ENCODE results near the gene TBC1D1. TPM values are rescaled to one million over a fixed set of nuclear protein-coding genes. Genes with fewer than 3 reads are reported as not detected.

Gene TBC1D1
- polyA plus RNA-seq, 1 donor (not counting 4 experiments of a cell fraction or from before 2014, with no cell fraction given) = 32.5 TPM

GRCh38 chr4:38145741-38146140 is 254.9 kb downstream of the TBC1D1 start:
- no peak for DNase-seq (ENCODE audit: low read depth, low spot score)
- Histone ChIP-seq H3K9ac (ENCODE audit: control insufficient read depth, extremely low read depth, insufficient read depth, low read length) (no peak overlapping the region), H3K9me3 (ENCODE audit: control insufficient read depth, low read depth, low read length) (no peaks in the 10 kb centered on the region), H2AFZ (ENCODE audit: control insufficient read depth, low read length) (no peak overlapping the region), H3K4me3 (ENCODE audit: control insufficient read depth in 2 of 3, extremely low read depth in 1 of 3, insufficient read depth in 2 of 3, low read depth in 1 of 3, low read length in 3 of 3) (no peak overlapping the region), H3K79me2 (ENCODE audit: control insufficient read depth, insufficient read depth, low read length) (no peaks in the 10 kb centered on the region), H3K36me3 (ENCODE audit: control insufficient read depth in 2 of 2, extremely low read depth in 1 of 2, insufficient read depth in 2 of 2, low read length in 2 of 2) (no peaks in the 10 kb centered on the region), H3K9me1 (ENCODE audit: control insufficient read depth, extremely low read depth, insufficient read depth, low read length) (no peaks in the 10 kb centered on the region), H3K27me3 (ENCODE audit: control insufficient read depth, extremely low read depth, insufficient read depth, low read length) (no peaks in the 10 kb centered on the region), H3K4me1 (ENCODE audit: control insufficient read depth, extremely low read depth, insufficient read depth, low read length) (no peaks in the 10 kb centered on the region), H4K20me1 (ENCODE audit: control insufficient read depth, extremely low read depth, insufficient read depth, low read length) (no peaks in the 10 kb centered on the region), H3K4me2 (ENCODE audit: control insufficient read depth, extremely low read depth, insufficient read depth, low read depth, low read length) (no peak overlapping the region), H3K27ac (ENCODE audit: control insufficient read depth, insufficient read depth, low read length) (no peak overlapping the region)
- no peak for FAIRE-seq
- dilution Hi-C loops (cut with MboI; ENCODE audit: extremely low pct_ligation_motif_present, low sequenced_read_pairs) = no loop called here
- TF ChIP-seq EZH2 (IDR thresholded peaks at IDR 0.05; ENCODE audit: low read length) (no peak), CTCF (optimal IDR thresholded peaks at IDR 0.05 in 1 of 3, IDR thresholded peaks at IDR 0.05 in 1 of 3, conservative IDR thresholded peaks at IDR 0.05 in 1 of 3; ENCODE audit: extremely low read depth in 1 of 3, insufficient read depth in 2 of 3, low read length in 3 of 3) (no peak)

GRCh38 chr4:38146383-38146782 is 255.5 kb downstream of the TBC1D1 start:
- no peak for FAIRE-seq
- dilution Hi-C loops (cut with MboI; ENCODE audit: extremely low pct_ligation_motif_present, low sequenced_read_pairs) = no loop called here
- Histone ChIP-seq H3K27me3 (ENCODE audit: control insufficient read depth, extremely low read depth, insufficient read depth, low read length) (no peaks in the 10 kb centered on the region), H3K36me3 (ENCODE audit: control insufficient read depth in 2 of 2, extremely low read depth in 1 of 2, insufficient read depth in 2 of 2, low read length in 2 of 2) (no peaks in the 10 kb centered on the region), H3K4me2 (ENCODE audit: control insufficient read depth, extremely low read depth, insufficient read depth, low read depth, low read length) (no peak overlapping the region), H3K79me2 (ENCODE audit: control insufficient read depth, insufficient read depth, low read length) (no peaks in the 10 kb centered on the region), H3K4me1 (ENCODE audit: control insufficient read depth, extremely low read depth, insufficient read depth, low read length) (no peaks in the 10 kb centered on the region), H3K4me3 (ENCODE audit: control insufficient read depth in 2 of 3, extremely low read depth in 1 of 3, insufficient read depth in 2 of 3, low read depth in 1 of 3, low read length in 3 of 3) (no peak overlapping the region), H2AFZ (ENCODE audit: control insufficient read depth, low read length) (no peak overlapping the region), H3K27ac (ENCODE audit: control insufficient read depth, insufficient read depth, low read length) (no peak overlapping the region), H3K9me1 (ENCODE audit: control insufficient read depth, extremely low read depth, insufficient read depth, low read length) (no peaks in the 10 kb centered on the region), H4K20me1 (ENCODE audit: control insufficient read depth, extremely low read depth, insufficient read depth, low read length) (no peaks in the 10 kb centered on the region), H3K9ac (ENCODE audit: control insufficient read depth, extremely low read depth, insufficient read depth, low read length) (no peak overlapping the region), H3K9me3 (ENCODE audit: control insufficient read depth, low read depth, low read length) (no peaks in the 10 kb centered on the region)
- DNase-seq (ENCODE audit: low read depth, low spot score) = no peak
- no peak for TF ChIP-seq EZH2 (IDR thresholded peaks at IDR 0.05; ENCODE audit: low read length)
- no peak for TF ChIP-seq CTCF (optimal IDR thresholded peaks at IDR 0.05 in 1 of 3, IDR thresholded peaks at IDR 0.05 in 1 of 3, conservative IDR thresholded peaks at IDR 0.05 in 1 of 3; ENCODE audit: extremely low read depth in 1 of 3, insufficient read depth in 2 of 3, low read length in 3 of 3)

Data from keratinocyte (primary cell).